GM23338 (cell line): ENCODE data around the gene JMJD1C. TPM values are rescaled to one million over a fixed set of nuclear protein-coding genes. Genes with fewer than 3 reads are reported as not detected.

Experiments used
- ATAC-seq: fragments of 200-7000 bp; cut with Tn5 transposase; 3 replicates; pipeline ENCODE4 v1.9.1; 2020
- DNase-seq: peaks from one replicate; pipeline ENCODE4 v3.0.0-alpha.2; 2015; ENCODE audit warnings: low spot score
- H2AFZ ChIP-seq: fragments of 200-600 bp; sonication (generic); 2 replicates; pipeline ENCODE4 v1.8.0; 2016; ENCODE audit warnings: antibody characterized with exemption, mild to moderate bottlenecking, moderate library complexity
- H3F3A ChIP-seq: fragments of 200-600 bp; sonication (generic); replicated peaks from 2 replicates; pipeline ENCODE4 v1.8.0; 2017; ENCODE audit warnings: antibody characterized with exemption, mixed run types, low read depth
- H3K27ac ChIP-seq: fragments of 200-600 bp; sonication (generic); 2 replicates; pipeline ENCODE4 v1.6.1; 2016; ENCODE audit warnings: low read depth
- H3K27me3 ChIP-seq: fragments of 200-600 bp; sonication (generic); 2 replicates; pipeline ENCODE4 v1.8.0; 2016; ENCODE audit warnings: mild to moderate bottlenecking, mixed run types, moderate library complexity; ENCODE audit not compliant: insufficient read depth
- H3K36me3 ChIP-seq: fragments of 200-600 bp; sonication (generic); 2 replicates; pipeline ENCODE4 v1.8.0; 2016; ENCODE audit warnings: mild to moderate bottlenecking; ENCODE audit not compliant: insufficient read depth
- H3K4me1 ChIP-seq: fragments of 200-600 bp; sonication (generic); 2 replicates; pipeline ENCODE4 v1.8.0; 2016; ENCODE audit warnings: mild to moderate bottlenecking, moderate library complexity; ENCODE audit not compliant: insufficient read depth
- H3K4me2 ChIP-seq: fragments of 200-600 bp; sonication (generic); 2 replicates; pipeline ENCODE4 v1.7.1; 2017; ENCODE audit warnings: mixed run types
- H3K4me3 ChIP-seq: fragments of 200-600 bp; sonication (generic); 2 replicates; pipeline ENCODE4 v1.6.1; 2016; ENCODE audit warnings: mixed run types
- H3K79me2 ChIP-seq: fragments of 200-600 bp; sonication (generic); replicated peaks from 2 replicates; pipeline ENCODE4 v1.8.0; 2017; ENCODE audit warnings: mild to moderate bottlenecking; ENCODE audit not compliant: insufficient read depth
- H3K9me2 ChIP-seq: fragments of 200-600 bp; sonication (generic); 2 replicates; pipeline ENCODE4 v1.8.0; 2017; ENCODE audit not compliant: insufficient read depth
- H4K20me1 ChIP-seq: fragments of 200-600 bp; sonication (generic); replicated peaks from 2 replicates; pipeline ENCODE4 v1.8.0; 2017; ENCODE audit warnings: mild to moderate bottlenecking; ENCODE audit not compliant: insufficient read depth
- H3K27ac Mint-ChIP-seq: 2 replicates; pipeline ENCODE4 v1.8.0; 2020; ENCODE audit warnings: inconsistent platforms, mild to moderate bottlenecking, moderate library complexity, mixed read lengths
- H3K27me3 Mint-ChIP-seq: 3 replicates; pipeline ENCODE4 v1.8.0; 2022; ENCODE audit warnings: low read depth, mild to moderate bottlenecking, moderate library complexity, mixed read lengths, inconsistent platforms; ENCODE audit not compliant: insufficient read depth, poor library complexity
- H3K36me3 Mint-ChIP-seq: 3 replicates; pipeline ENCODE4 v1.8.0; 2021; ENCODE audit warnings: low read depth, mild to moderate bottlenecking, inconsistent platforms, moderate library complexity, mixed read lengths
- H3K4me1 Mint-ChIP-seq: 3 replicates; pipeline ENCODE4 v1.8.0; 2020; ENCODE audit warnings: mild to moderate bottlenecking, inconsistent platforms, mixed read lengths
- H3K4me3 Mint-ChIP-seq: 3 replicates; pipeline ENCODE4 v1.8.0; 2021; ENCODE audit warnings: moderate library complexity, mild to moderate bottlenecking, inconsistent platforms, mixed read lengths
- H3K9me3 Mint-ChIP-seq: 3 replicates; pipeline ENCODE4 v1.8.0; 2020; ENCODE audit warnings: moderate library complexity, mild to moderate bottlenecking, inconsistent platforms, mixed read lengths
- CREB1 ChIP-seq: fragments of 250-450 bp; sonication (Bioruptor Pico); IDR thresholded peaks from 2 replicates; pipeline ENCODE4 v1.5.0; 2020; ENCODE audit warnings: low read depth, mild to moderate bottlenecking, moderate library complexity
- EZH2 ChIP-seq: fragments of 200-600 bp; sonication (generic); IDR thresholded peaks from one replicate; pipeline ENCODE4 v1.8.0; 2017; ENCODE audit warnings: antibody characterized with exemption, mild to moderate bottlenecking, low read depth; ENCODE audit not compliant: unreplicated experiment
- EZH2phosphoT487 ChIP-seq: fragments of 200-600 bp; sonication (generic); IDR thresholded peaks from one replicate; pipeline ENCODE4 v1.8.1; 2018; ENCODE audit warnings: antibody characterized with exemption; ENCODE audit not compliant: unreplicated experiment
- NANOG ChIP-seq: IDR thresholded peaks from 2 replicates; pipeline ENCODE4 v1.6.1; 2016; ENCODE audit warnings: antibody characterized with exemption, borderline replicate concordance
- POLR2AphosphoS5 ChIP-seq: IDR thresholded peaks from 2 replicates; pipeline ENCODE4 v1.6.1; 2016; ENCODE audit warnings: antibody characterized with exemption, low read depth
- ZNF462 ChIP-seq: fragments of 250-450 bp; sonication (Bioruptor Pico); IDR thresholded peaks from 2 replicates; pipeline ENCODE4 v1.5.0; 2020; ENCODE audit warnings: mild to moderate bottlenecking, moderate library complexity
- polyA plus RNA-seq: library from polyadenylated mRNA; unstranded; fragments of >200 nt; fragmentation: Nextera tagmentation; extraction: Ambion mirVana; gene quantifications from 2 replicates; pipeline ENCODE4 v1.2.1, GENCODE V29; 2016
- total RNA-seq: library from RNA; depleted of rRNA; stranded (reverse); fragments of >200 nt; shearing (Covaris generic); gene quantifications from 2 replicates; pipeline ENCODE4 v1.2.3, GENCODE V29; 2014
- TF ChIP-seq, protein P1 (sequence below): IDR thresholded peaks from one replicate; pipeline ENCODE4 v1.6.1; 2018; ENCODE audit warnings: antibody characterized with exemption; ENCODE audit not compliant: unreplicated experiment
- TF ChIP-seq, protein P2 (sequence below), 2 experiments: fragments of 200-600 bp in 1 of 2; sonication (generic) in 1 of 2; conservative IDR thresholded peaks; 2 replicates each; pipeline versions ENCODE4 v1.5.1 to v1.6.1; 2016 to 2017; ENCODE audit warnings: antibody characterized with exemption in 2 of 2, low read depth in 2 of 2, mild to moderate bottlenecking in 2 of 2, moderate library complexity in 1 of 2

Gene JMJD1C
- total and polyA plus RNA-seq, 2 experiments from 2014 or later: 333 to 435 TPM

DNA sequence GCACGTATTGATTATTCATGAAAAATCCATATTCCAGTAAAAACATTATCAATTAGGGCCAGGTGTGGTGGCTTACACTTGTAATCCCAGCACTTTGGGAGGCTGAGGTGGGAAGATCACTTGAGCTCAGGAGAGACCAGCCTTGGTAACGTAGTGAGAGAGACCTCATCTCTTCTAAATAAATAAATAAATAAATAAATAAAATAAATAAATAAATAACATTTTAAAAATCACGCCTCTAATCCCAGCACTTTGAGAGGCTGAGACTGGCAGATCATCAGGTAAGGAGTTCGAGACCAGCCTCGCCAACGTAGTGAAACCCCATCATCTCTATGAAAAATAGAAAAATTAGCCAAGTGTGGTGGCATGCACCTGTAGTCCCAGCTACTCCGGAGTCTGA, 300.5 kb downstream of the JMJD1C start (continued):
- no peak for TF ChIP-seq ZNF462 (CRISPR knock-in tag)

DNA sequence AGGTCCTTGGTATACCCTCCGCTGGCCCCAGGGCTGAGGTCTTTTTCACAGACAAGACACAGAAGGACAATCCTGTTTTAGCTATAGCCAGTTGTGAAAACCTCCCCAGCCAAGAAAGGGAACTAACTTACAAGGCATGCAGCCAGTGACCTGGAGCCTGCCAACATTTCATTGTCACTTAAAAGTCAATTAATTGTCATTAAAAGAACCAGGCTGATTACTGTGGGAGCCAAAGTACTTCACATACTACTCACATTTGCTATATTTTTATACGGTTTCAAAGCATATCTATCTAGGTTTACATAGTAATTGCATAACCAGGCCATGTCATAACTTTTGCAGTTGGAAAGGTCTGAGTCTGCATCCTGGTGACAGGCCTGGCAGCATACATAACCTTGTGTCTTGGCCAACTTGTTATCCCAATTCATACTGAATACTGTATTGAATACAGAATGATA, 301.6 kb downstream of the JMJD1C start:
- H3K27ac Mint-ChIP-seq: no peak overlapping the region
- H3K4me1 Mint-ChIP-seq: peaks cover 5% of the 10 kb centered on the region
- ATAC-seq: no peak

GRCh38 chr10:63161592-63161991, 304.2 kb downstream of the JMJD1C start:
- no peak overlapping the region for H3K27ac Mint-ChIP-seq
- Histone ChIP-seq H3F3A (0 out of 2 replicates have a peak, but pooled peaks cover 4% of the 10 kb centered on the region), H3K79me2 (no peaks in the 10 kb centered on the region), H3K4me3 (no peak overlapping the region), H3K36me3 (no peaks in the 10 kb centered on the region), H3K9me2 (no peaks in the 10 kb centered on the region), H3K4me1 (no peaks in the 10 kb centered on the region), H3K27ac (no peak overlapping the region), H3K27me3 (no peaks in the 10 kb centered on the region), H3K4me2 (no peak overlapping the region), H4K20me1 (no peaks in the 10 kb centered on the region), H2AFZ (no peak overlapping the region)
- H3K4me1 Mint-ChIP-seq: no peaks in the 10 kb centered on the region
- H3K36me3 Mint-ChIP-seq: peaks cover 3% of the 10 kb centered on the region; the same call in 1 of the 3 replicates
- DNase-seq (no peak), ATAC-seq (no peak)
- H3K9me3 Mint-ChIP-seq: no peaks in the 10 kb centered on the region; the same call in 2 of the 3 replicates
- peaks cover 11% of the 10 kb centered on the region for H3K27me3 Mint-ChIP-seq
- no peak overlapping the region for H3K4me3 Mint-ChIP-seq
- TF ChIP-seq, protein P1, sequence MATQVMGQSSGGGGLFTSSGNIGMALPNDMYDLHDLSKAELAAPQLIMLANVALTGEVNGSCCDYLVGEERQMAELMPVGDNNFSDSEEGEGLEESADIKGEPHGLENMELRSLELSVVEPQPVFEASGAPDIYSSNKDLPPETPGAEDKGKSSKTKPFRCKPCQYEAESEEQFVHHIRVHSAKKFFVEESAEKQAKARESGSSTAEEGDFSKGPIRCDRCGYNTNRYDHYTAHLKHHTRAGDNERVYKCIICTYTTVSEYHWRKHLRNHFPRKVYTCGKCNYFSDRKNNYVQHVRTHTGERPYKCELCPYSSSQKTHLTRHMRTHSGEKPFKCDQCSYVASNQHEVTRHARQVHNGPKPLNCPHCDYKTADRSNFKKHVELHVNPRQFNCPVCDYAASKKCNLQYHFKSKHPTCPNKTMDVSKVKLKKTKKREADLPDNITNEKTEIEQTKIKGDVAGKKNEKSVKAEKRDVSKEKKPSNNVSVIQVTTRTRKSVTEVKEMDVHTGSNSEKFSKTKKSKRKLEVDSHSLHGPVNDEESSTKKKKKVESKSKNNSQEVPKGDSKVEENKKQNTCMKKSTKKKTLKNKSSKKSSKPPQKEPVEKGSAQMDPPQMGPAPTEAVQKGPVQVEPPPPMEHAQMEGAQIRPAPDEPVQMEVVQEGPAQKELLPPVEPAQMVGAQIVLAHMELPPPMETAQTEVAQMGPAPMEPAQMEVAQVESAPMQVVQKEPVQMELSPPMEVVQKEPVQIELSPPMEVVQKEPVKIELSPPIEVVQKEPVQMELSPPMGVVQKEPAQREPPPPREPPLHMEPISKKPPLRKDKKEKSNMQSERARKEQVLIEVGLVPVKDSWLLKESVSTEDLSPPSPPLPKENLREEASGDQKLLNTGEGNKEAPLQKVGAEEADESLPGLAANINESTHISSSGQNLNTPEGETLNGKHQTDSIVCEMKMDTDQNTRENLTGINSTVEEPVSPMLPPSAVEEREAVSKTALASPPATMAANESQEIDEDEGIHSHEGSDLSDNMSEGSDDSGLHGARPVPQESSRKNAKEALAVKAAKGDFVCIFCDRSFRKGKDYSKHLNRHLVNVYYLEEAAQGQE: no peak
- TF ChIP-seq EZH2phosphoT487: no peak
- TF ChIP-seq, protein P2, sequence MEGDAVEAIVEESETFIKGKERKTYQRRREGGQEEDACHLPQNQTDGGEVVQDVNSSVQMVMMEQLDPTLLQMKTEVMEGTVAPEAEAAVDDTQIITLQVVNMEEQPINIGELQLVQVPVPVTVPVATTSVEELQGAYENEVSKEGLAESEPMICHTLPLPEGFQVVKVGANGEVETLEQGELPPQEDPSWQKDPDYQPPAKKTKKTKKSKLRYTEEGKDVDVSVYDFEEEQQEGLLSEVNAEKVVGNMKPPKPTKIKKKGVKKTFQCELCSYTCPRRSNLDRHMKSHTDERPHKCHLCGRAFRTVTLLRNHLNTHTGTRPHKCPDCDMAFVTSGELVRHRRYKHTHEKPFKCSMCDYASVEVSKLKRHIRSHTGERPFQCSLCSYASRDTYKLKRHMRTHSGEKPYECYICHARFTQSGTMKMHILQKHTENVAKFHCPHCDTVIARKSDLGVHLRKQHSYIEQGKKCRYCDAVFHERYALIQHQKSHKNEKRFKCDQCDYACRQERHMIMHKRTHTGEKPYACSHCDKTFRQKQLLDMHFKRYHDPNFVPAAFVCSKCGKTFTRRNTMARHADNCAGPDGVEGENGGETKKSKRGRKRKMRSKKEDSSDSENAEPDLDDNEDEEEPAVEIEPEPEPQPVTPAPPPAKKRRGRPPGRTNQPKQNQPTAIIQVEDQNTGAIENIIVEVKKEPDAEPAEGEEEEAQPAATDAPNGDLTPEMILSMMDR (conservative IDR thresholded peaks at IDR 0.05; ENCODE audit: low read depth in 2 of 2): no peak
- TF ChIP-seq NANOG: no peak
- no peak for TF ChIP-seq CREB1 (CRISPR knock-in tag)
- TF ChIP-seq POLR2AphosphoS5: no peak
- TF ChIP-seq EZH2: no peak

More for the DNA sequence above, 301.6 kb downstream of the JMJD1C start:
- H4K20me1 ChIP-seq: no peaks in the 10 kb centered on the region
- H3K36me3 ChIP-seq: no peaks in the 10 kb centered on the region; the same call in 1 of the 2 replicates
- H3K4me2 ChIP-seq: no peak overlapping the region
- H3K9me2 ChIP-seq: no peaks in the 10 kb centered on the region
- no peak overlapping the region for H3K27ac ChIP-seq
- H3K27me3 ChIP-seq: no peaks in the 10 kb centered on the region
- 0 out of 2 replicates have a peak, but pooled peaks cover 4% of the 10 kb centered on the region for H3F3A ChIP-seq
- H3K4me3 ChIP-seq: no peak overlapping the region
- TF ChIP-seq POLR2AphosphoS5 (0 out of 2 replicates have a peak, but pooled peaks have one; percentile 12), EZH2phosphoT487 (no peak)
- H3K79me2 ChIP-seq: no peaks in the 10 kb centered on the region
- Mint-ChIP-seq H3K27me3 (peaks cover 6% of the 10 kb centered on the region), H3K36me3 (peaks cover 14% of the 10 kb centered on the region; the same call in 2 of the 3 replicates), H3K4me3 (no peak overlapping the region), H3K9me3 (no peaks in the 10 kb centered on the region; the same call in 2 of the 3 replicates)
- H3K4me1 ChIP-seq: no peaks in the 10 kb centered on the region
- H2AFZ ChIP-seq: no peak overlapping the region
- DNase-seq: no peak
